H1 (cell line): ENCODE measurements around the gene KRTAP3-2.

Source experiments
- CEBPB ChIP-seq: IDR thresholded peaks from 2 replicates; pipeline ENCODE4 v1.6.1; 2012; ENCODE audit warnings: low read depth, low read length
- CREB1 ChIP-seq: IDR thresholded peaks from 2 replicates; pipeline ENCODE4 v1.6.1; 2012; ENCODE audit warnings: inconsistent platforms
- EZH2 ChIP-seq: fragments of 200-600 bp; sonication (generic); IDR thresholded peaks from 2 replicates; pipeline ENCODE4 v1.7.1; 2012; ENCODE audit warnings: low read depth, mild to moderate bottlenecking, moderate library complexity, low read length, inconsistent platforms; ENCODE audit not compliant: severe bottlenecking
- HDAC2 ChIP-seq, 2 experiments: fragments of 300-600 bp in 1 of 2; sonication (generic) in 1 of 2; IDR thresholded peaks; 2 replicates each; pipeline ENCODE4 v1.6.1; 2011 to 2012; ENCODE audit warnings: low read depth in 2 of 2, low read length in 2 of 2, mild to moderate bottlenecking in 2 of 2, moderate library complexity in 2 of 2, borderline replicate concordance in 1 of 2, inconsistent platforms in 1 of 2
- KDM4A ChIP-seq: IDR thresholded peaks from one replicate; pipeline ENCODE4 v1.7.1; 2012; ENCODE audit warnings: low read depth, mild to moderate bottlenecking, moderate library complexity, low read length, inconsistent platforms; ENCODE audit not compliant: severe bottlenecking
- POLR2A ChIP-seq, 2 experiments: IDR thresholded peaks; 1 replicate in 1 of 2; 2 replicates in 1 of 2; pipeline ENCODE4 v1.6.1; 2011; ENCODE audit warnings: low read depth in 2 of 2, low read length in 2 of 2, mild to moderate bottlenecking in 2 of 2; ENCODE audit errors: control extremely low read depth in 1 of 2
- RFX5 ChIP-seq: IDR thresholded peaks from 2 replicates; pipeline ENCODE4 v1.6.1; 2011; ENCODE audit warnings: low read depth, low read length, improper control_type of control experiment, borderline replicate concordance
- TEAD4 ChIP-seq: IDR thresholded peaks from 2 replicates; pipeline ENCODE4 v1.6.1; 2012; ENCODE audit warnings: low read depth, low read length, inconsistent platforms, mixed read lengths
- TF ChIP-seq, protein P1 (sequence below), 3 experiments: IDR thresholded peaks; 1 replicate in 2 of 3; 2 replicates in 1 of 3; pipeline versions ENCODE4 v1.5.1 to v1.6.1; 2011; ENCODE audit warnings: low read length in 3 of 3, mild to moderate bottlenecking in 3 of 3, inconsistent platforms in 2 of 3, low read depth in 1 of 3, moderate library complexity in 1 of 3; ENCODE audit not compliant: insufficient read depth in 1 of 3; ENCODE audit errors: control extremely low read depth in 1 of 3

DNA sequence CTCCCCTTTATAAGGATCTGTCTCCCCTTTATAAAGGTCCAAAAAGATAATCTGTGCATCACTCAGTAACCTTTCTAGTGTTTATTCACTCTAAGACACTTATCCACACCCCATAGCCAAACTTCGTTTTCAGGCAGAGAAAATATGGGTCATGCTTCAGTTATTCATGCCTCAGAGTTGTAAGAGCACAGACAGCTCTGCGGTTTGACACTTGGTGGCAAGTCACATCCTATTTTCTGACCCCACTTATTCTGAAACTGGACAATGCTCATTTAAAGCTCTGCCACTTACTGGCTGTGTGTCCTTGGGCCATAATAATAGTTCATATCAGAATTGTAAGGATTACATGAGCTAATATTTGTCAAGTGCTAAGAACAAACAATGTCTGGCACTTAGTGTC lies 49.4 kb upstream of the KRTAP3-2 start:
- TF ChIP-seq TEAD4, result no peak
- no peak for TF ChIP-seq CREB1
- TF ChIP-seq HDAC2 (IDR thresholded peaks at IDR 0.05; ENCODE audit: borderline replicate concordance in 1 of 2, low read depth in 2 of 2, low read length in 2 of 2), result no peak
- no peak for TF ChIP-seq CEBPB
- TF ChIP-seq, protein P1, sequence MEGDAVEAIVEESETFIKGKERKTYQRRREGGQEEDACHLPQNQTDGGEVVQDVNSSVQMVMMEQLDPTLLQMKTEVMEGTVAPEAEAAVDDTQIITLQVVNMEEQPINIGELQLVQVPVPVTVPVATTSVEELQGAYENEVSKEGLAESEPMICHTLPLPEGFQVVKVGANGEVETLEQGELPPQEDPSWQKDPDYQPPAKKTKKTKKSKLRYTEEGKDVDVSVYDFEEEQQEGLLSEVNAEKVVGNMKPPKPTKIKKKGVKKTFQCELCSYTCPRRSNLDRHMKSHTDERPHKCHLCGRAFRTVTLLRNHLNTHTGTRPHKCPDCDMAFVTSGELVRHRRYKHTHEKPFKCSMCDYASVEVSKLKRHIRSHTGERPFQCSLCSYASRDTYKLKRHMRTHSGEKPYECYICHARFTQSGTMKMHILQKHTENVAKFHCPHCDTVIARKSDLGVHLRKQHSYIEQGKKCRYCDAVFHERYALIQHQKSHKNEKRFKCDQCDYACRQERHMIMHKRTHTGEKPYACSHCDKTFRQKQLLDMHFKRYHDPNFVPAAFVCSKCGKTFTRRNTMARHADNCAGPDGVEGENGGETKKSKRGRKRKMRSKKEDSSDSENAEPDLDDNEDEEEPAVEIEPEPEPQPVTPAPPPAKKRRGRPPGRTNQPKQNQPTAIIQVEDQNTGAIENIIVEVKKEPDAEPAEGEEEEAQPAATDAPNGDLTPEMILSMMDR (IDR thresholded peaks at IDR 0.05; ENCODE audit: control extremely low read depth in 1 of 3, insufficient read depth in 1 of 3, low read depth in 1 of 3, low read length in 3 of 3), result no peak
- TF ChIP-seq RFX5, result no peak
- TF ChIP-seq EZH2, result no peak
- no peak for TF ChIP-seq KDM4A
- no peak for TF ChIP-seq POLR2A (IDR thresholded peaks at IDR 0.05; ENCODE audit: control extremely low read depth in 1 of 2, low read depth in 2 of 2, low read length in 2 of 2)
